Activated CD4-positive, alpha-beta T cell treated with anti-CD3 and anti-CD28 coated beads, Interleukin-2, amount 50 U/mL, for 4 hours (primary cell): ENCODE data around the gene CEP85L.
A peak's percentile ranks its signal among the peaks of the same experiment; 100 is the strongest.

ENCODE experiments used
- DNase-seq, 2 experiments: peaks; one replicate each; pipeline ENCODE4 v3.0.0-alpha.2; 2020

The CEP85L gene

GRCh38 chr6:118618676-118619377 is 32.6 kb downstream of the CEP85L start:
- DNase-seq, result peak; percentile 68 to 72

GRCh38 chr6:118617417-118617816 is 34.0 kb downstream of the CEP85L start:
- DNase-seq, result no peak

GRCh38 chr6:118611334-118611733 is 40.1 kb downstream of the CEP85L start:
- DNase-seq, result no peak

- no peak for DNase-seq
These were observed 44.5 kb downstream of the CEP85L start for GRCh38 chr6:118606858-118607257.

GRCh38 chr6:118606268-118606667 is 45.1 kb downstream of the CEP85L start:
- DNase-seq, result no peak

GRCh38 chr6:118603372-118603771 is 48.0 kb downstream of the CEP85L start:
- no peak for DNase-seq

- DNase-seq, result no peak
These were observed 49.1 kb downstream of the CEP85L start for GRCh38 chr6:118602300-118602699.

GRCh38 chr6:118598324-118598723 is 53.1 kb downstream of the CEP85L start:
- DNase-seq, result no peak

- no peak for DNase-seq
These were observed 53.8 kb downstream of the CEP85L start for GRCh38 chr6:118597636-118598035.

GRCh38 chr6:118596774-118597320 is 54.5 kb downstream of the CEP85L start:
- no peak for DNase-seq

GRCh38 chr6:118594877-118595276 is 56.5 kb downstream of the CEP85L start:
- DNase-seq, result no peak

- no peak for DNase-seq
These were observed 59.5 kb downstream of the CEP85L start for GRCh38 chr6:118591897-118592296.

- no peak for DNase-seq
These were observed 61.6 kb downstream of the CEP85L start for GRCh38 chr6:118589649-118590365.

GRCh38 chr6:118589186-118589585 is 62.2 kb downstream of the CEP85L start:
- no peak for DNase-seq

GRCh38 chr6:118588626-118589025 is 62.8 kb downstream of the CEP85L start:
- DNase-seq, result no peak

GRCh38 chr6:118586746-118587485 is 64.5 kb downstream of the CEP85L start:
- DNase-seq, result no peak

GRCh38 chr6:118584911-118585310 is 66.5 kb downstream of the CEP85L start:
- DNase-seq, result no peak

- DNase-seq, result no peak
These were observed 69.9 kb downstream of the CEP85L start for GRCh38 chr6:118581489-118581959.

- DNase-seq, result no peak
These were observed 70.6 kb downstream of the CEP85L start for GRCh38 chr6:118580585-118581419.

GRCh38 chr6:118579786-118580185 is 71.6 kb downstream of the CEP85L start:
- no peak for DNase-seq

GRCh38 chr6:118578617-118579016 is 72.8 kb downstream of the CEP85L start:
- DNase-seq, result no peak

GRCh38 chr6:118577972-118578371 is 73.4 kb downstream of the CEP85L start:
- DNase-seq, result no peak
